Stimulated activated CD8-positive, alpha-beta memory T cell treated with anti-CD3 and anti-CD28 coated beads, Interleukin-7, amount 100 ng/mL, for 1 hour (primary cell): Measurements from ENCODE around the gene SETD5.

Experiments
- DNase-seq, 2 donors: peaks; one replicate each; pipeline ENCODE4 v3.0.0-alpha.2; 2020; ENCODE audit warnings: low read depth in 2 of 2

The SETD5 gene

GRCh38 chr3:9512456-9513045 is 115.1 kb downstream of the SETD5 start:
- DNase-seq: no peak

- DNase-seq: no peak
These were observed 116.9 kb downstream of the SETD5 start for GRCh38 chr3:9514306-9514705.

GRCh38 chr3:9514956-9515355 is 117.5 kb downstream of the SETD5 start:
- DNase-seq: no peak

- no peak for DNase-seq
These were observed 127.7 kb downstream of the SETD5 start for GRCh38 chr3:9525078-9525477.
